ENCODE results near the gene SAMSN1.

SAMSN1 gene

DNA sequence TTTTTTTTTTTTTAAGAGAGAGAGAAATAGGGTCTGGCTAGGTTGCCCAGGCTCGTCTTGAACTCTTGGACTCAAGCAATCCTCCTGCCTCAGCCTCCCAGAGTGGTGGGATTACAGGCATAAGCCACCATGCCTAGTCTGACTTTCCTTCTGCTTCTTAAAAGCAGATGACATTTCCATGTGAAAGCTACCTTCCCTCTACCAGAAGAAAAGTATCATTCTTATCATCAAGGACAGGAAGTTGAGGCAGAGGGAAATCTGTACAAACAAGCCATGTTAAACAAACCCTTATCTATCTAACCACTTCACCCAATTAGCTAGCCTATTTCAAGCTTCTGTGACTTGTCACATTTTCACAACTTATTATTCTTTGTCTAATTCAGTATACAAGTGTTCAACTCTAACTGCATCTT is 54.8 kb downstream of the SAMSN1 start:
- DNase-seq (ENCODE audit: insufficient read length, low spot score) (no peak), FAIRE-seq (no peak)

DNA sequence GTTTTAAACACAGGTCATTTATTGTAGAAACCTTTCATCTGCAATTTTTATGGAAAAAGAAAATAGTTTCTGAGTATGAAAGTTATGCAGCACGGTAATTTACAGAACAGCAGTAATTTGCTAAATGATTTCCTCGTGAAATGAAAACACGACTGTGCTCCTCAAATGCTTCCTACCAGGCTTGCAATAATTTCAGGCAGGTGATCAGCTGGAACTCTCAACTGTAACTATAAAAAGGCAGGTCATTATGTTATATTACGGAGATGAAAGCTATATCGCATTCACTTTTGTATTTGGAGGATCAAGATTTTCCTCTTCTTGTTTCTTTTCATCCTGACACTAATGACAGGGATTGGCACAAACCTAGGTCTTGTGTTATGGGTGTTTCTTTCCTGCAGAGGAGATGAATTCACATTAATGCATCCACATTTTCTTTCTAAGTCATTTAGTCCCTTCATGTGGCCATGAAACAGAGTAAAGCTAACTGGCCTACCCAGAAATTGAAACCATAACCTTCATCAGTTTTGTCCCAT is 57.4 kb downstream of the SAMSN1 start:
- no peak for FAIRE-seq
- no peak for DNase-seq (ENCODE audit: insufficient read length, low spot score)

DNA sequence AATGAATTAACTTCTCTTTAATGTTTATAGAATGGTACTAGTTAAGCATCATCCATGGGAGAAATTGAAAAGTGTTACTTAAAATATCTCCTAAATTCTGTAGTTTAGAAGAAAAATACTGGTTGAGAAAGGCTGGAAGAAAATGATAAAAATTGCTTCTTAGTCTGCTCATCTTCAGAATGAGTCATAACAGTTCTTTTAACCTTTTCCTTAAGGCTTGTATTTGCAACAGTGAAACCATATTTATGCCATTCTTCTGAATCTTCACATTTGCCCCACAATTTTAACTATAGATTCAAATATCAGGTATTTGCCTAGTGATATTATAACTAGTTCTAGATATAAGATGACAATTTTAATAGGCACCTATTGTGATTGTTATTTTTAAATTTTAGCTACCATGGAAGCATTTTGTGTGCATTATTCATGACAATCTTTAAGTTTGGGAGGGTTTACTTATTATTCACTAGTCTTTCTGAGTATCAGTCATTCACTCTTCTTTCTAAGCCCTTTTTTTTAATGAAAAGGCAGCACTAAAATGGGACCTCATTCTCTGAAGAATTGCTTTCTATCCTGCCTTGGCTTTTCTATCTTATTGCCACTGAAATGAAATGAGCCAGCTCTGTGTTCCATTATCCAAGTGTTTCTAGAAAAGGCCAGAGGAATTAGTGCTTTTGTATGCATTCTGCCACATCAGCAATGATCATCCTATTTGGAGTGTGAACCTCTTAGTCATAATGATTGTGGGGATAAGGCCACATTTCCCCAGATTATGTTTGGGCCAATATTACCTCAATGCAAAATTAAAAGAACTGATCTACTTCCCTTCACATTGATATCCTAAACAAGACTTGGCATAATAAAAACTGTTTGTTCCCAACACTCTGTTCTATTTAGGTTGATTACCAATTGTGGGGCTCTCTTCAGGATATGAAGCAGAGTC is 58.4 kb downstream of the SAMSN1 start:
- FAIRE-seq (no peak), DNase-seq (ENCODE audit: insufficient read length, low spot score) (no peak)

DNA sequence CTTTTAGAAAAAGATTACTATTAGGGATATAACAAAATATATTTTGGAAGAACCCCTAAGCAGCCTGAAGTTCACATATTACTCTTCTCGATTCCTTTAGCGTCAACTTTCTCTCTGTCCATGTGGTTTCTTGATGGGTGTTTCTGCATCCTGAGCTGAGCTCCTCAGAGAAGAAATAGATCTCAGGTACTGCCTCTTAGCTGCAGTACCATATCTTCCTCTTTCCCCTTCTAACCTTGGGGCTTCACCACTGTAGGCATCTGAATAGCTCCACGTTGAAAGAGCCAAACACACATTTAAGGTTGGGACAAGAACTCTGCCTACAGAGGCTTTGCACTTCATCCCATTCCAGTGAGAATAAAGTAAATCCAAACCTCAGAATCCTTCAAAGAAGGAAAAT is 59.2 kb downstream of the SAMSN1 start:
- FAIRE-seq (no peak), DNase-seq (ENCODE audit: insufficient read length, low spot score) (no peak)

DNA sequence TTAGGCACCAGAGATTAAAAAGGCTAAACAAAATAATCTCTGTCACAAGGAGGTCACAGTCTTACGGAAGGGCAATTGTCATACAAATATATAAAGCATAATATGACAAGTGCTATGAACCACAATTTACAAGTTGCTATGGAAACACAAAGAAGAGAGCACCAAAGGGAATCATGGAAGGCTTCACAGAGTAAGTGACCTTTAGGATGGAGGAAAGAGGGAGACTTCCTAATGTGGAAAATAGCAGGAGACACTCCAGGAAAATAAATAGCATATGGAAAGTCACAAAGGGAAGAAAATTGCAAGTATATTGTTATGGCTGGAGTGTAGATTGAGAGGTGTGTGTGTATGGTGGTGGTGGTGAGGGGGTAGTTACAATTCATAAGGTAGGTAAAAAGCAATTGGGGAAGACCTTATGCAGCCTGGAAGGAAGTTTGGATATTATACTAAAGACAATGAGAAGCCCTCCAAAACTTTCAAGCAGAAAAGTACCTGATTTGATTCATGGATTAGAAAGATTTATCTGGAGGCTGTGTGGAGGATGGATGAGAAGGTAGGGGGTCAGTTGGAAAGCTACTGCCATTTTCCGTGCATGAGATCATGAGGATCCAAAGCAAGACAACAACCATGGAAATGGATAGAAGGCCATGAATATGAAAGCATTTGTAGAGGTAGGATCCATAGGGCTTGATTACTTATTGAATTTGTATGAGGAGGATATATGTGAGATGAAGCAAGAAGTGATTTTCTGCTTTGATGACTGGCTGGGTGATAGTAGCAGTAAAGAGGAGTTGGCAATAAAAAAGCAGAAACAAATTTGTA is 61.7 kb downstream of the SAMSN1 start:
- FAIRE-seq (no peak), DNase-seq (ENCODE audit: insufficient read length, low spot score) (no peak)

DNA sequence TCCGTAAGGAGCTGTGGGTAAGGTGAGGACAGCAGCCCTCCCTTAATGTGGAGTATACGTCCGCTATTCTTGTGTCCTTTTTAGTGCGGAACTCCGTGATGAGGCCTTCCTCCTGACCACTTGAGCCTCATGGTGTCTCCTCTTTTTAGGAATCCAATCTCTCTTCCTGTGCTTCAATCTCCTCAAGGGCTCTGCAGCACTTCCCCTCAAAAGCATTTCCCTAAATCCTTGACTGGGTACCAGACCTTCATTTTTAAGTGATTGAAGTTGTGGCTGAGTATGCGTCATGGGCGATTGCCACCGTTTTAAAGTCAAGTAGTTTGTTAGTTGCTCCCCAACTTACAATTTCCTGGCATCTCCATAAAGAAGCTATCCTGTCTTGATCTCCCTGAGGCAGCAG is 62.8 kb downstream of the SAMSN1 start:
- FAIRE-seq (no peak), DNase-seq (ENCODE audit: insufficient read length, low spot score) (no peak)

DNA sequence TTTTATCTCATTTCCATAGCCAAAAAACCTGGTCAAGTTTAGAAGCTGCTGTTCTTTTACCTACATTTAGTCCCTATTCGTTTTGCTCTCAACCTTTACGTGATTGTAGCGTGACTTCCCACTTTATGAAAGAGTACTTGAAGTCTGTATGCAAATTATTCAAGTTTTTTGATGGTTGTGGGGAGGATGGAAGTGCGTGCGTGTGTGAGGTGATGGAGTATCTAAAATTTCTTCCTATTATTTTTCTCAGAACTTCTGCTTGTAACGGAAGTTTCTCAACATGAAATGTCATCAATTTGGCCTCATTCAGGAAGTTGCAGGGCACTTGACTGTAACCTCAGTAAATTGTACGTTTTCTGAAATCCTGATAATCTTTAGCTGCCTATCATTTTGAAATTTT is 64.0 kb downstream of the SAMSN1 start:
- FAIRE-seq (no peak), DNase-seq (ENCODE audit: insufficient read length, low spot score) (no peak)

DNA sequence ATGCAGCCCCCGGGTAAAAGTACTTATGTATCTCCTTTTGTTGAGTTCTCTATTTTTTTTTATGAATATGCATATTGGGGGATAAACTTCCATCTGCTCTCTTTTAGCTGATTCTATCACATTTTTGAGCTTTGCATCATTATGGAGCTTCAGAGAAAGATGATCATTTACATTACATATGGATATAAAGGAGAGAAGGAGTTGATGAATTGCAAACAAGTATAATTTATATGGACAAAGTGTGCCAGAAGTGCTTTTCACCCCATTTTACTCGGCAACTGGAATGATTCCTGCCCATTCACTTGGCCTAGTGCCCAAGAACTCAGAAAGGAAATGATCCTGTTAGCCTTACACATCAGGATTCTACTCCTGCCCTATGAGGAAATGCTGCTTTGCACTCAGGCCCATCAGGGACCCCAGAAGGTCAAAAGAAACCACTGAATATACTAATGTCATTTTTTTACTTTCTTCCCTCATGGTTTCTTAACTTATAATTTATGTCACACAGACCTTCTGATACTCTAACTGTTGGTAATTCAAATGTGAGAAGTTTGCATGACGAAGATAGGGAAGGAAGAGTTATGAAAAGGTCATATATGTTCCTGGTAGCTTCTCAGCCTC is 65.6 kb downstream of the SAMSN1 start:
- no peak for FAIRE-seq
- no peak for DNase-seq (ENCODE audit: insufficient read length, low spot score)

DNA sequence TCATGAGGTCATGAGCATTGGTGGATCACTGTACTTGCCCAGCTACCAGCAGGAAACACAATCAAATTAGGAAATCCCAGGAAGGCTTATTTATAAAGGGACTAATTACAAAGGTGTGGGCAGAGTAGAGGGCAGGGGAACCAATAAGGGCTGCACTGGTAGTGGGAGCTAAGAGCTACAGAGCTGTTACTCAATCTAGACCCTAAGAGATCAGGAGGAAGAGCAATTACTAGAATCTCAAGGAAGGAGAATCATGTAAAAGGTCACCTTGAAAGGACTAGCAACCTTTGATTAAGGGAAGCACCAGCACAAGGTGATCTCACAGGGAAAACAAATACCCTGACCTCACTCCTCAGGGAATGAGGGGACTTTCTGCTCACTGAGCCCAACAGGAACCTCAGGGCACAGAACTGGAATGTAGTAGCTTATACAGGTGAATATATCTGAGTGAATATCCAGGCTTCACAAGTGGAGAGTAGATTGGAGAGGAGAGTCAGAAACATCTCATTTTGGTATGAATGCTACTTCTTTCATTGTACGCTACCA is 66.8 kb downstream of the SAMSN1 start:
- FAIRE-seq: no peak

DNA sequence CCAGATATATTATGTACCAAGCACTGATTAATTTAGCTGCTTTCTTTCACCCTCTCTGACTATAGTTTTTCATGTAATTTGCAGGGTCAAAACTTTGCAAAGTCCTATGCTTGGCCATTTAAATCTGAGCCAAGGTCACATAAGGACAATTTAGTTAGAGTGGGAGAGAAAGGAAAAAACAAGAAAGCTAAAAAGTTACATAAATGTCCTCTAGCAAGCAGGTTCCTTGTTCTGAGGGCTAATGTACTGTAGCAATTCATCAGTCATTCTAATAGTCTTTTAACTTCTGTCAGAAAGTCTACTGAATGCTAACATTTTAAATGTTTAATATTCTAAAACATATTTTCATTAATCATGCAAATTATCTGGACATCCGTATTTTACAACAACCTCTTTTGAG is 68.3 kb downstream of the SAMSN1 start:
- no peak for FAIRE-seq
- DNase-seq (ENCODE audit: insufficient read length, low spot score): no peak

More for the DNA sequence above, 66.8 kb downstream of the SAMSN1 start:
- no peak for DNase-seq (ENCODE audit: insufficient read length, low spot score)

DNA sequence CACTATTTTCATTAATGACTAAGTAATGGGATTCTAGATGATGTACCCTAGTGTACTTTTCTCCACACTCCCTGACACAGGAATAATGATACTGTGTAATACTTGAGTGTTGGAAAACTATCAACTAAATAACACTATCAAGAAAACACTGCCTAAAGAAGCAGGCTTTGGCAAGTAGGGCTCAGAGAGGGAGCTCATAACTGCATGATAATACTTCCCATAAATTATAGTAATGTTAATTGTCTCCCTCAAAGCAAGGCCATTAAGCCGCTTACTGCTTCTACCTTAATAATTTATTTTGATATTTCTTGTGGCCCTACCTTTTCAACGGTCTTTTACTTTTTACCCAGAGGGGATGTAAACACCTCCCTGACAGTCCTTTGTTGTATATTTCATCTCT is 69.0 kb downstream of the SAMSN1 start:
- DNase-seq (ENCODE audit: insufficient read length, low spot score) (no peak), FAIRE-seq (no peak)

DNA sequence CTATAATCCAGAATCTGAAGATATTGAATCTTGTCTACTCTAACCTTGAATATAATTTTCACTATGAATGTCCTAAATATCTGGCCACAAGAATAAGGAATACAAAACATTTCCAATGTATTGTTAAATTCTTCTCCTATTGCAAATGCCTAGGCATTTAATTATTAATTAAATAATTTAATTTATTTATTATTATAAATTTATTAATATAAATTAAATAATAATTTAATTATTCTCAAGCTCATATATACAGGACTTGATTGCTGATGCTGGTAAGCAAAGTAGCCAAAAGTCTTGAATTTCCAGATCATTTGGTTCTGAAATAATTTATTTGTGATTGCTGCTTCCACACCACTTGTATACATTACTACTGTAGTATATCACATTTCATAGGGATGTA is 71.1 kb downstream of the SAMSN1 start:
- DNase-seq (ENCODE audit: insufficient read length, low spot score) (no peak), FAIRE-seq (no peak)

DNA sequence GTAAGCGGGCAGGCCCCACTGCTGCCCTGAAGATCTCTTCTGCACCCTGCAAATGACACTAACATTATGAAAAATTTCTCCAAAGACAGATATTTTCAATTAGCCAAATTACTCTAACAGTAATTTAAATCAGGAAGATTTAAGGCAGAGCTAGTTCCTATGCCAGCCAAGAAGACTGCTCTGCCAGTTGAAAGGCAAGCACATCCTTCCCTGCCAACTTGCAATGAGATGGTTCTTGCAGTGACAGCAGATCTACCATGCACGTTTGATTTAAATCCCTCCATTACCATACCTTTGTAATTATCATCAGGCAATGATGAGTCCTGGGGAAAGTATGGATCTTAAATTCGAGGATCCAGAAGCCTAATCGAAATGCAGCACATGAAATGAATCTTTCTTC is 76.5 kb downstream of the SAMSN1 start:
- DNase-seq (ENCODE audit: insufficient read length, low spot score) (no peak), FAIRE-seq (no peak)

DNA sequence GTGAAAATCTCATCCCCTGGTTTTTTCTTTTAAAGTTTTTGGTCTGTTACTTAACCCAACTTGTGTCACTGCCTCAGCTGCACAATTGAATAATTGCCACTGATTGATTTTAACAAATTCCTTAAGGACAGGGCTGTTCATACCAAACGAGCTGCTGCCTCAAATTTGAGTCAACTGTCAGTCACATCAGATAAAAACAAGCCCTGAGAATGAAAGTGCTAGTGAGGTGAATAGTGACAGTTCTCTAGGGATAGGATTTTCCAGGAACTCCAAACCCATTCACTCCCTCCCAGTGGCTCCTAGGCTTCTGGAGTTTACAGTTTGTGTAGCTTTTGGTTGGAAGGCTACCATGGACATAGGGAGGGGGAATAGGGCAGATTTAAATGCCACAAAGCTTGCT is 79.4 kb downstream of the SAMSN1 start:
- no peak for FAIRE-seq
- no peak for DNase-seq (ENCODE audit: insufficient read length, low spot score)

DNA sequence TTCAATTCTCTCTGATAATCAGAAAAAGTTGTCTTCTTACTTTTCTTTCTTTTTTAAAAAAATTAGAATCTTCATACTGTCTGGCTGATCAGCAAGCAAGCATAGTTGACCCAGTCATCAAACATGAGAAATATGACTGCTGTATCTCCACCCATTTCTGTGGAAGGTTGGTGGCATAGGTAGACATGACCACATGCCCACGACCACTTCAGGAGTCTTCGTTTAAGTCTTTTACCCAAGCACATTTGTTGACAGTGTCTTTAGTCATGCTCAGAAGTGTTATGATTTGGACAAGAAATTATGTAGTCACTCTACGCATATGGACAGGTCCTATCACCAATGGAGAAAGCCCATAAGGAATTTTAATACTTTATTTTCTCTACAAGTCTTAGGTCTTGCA is 88.4 kb downstream of the SAMSN1 start:
- FAIRE-seq (no peak), DNase-seq (ENCODE audit: insufficient read length, low spot score) (no peak)

DNA sequence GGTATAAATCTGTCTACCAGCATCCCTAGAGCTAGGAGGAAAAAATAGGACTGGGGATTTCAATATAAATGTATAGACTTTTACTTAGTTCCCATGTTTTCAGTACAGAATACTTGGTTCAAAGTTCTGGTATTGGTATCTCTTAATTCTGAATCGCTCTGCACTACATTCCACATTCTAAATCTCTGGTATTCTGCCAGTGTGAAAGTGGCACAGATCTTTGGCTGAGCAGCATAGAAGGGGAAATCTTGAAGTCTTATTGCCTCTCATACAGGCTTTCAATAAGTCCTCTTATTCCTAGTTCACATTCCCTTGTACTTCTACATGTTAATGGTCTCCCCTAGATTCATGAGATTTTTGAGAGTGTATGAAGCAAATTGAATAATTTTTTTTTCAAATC is 89.2 kb downstream of the SAMSN1 start:
- no peak for DNase-seq (ENCODE audit: insufficient read length, low spot score)
- no peak for FAIRE-seq

DNA sequence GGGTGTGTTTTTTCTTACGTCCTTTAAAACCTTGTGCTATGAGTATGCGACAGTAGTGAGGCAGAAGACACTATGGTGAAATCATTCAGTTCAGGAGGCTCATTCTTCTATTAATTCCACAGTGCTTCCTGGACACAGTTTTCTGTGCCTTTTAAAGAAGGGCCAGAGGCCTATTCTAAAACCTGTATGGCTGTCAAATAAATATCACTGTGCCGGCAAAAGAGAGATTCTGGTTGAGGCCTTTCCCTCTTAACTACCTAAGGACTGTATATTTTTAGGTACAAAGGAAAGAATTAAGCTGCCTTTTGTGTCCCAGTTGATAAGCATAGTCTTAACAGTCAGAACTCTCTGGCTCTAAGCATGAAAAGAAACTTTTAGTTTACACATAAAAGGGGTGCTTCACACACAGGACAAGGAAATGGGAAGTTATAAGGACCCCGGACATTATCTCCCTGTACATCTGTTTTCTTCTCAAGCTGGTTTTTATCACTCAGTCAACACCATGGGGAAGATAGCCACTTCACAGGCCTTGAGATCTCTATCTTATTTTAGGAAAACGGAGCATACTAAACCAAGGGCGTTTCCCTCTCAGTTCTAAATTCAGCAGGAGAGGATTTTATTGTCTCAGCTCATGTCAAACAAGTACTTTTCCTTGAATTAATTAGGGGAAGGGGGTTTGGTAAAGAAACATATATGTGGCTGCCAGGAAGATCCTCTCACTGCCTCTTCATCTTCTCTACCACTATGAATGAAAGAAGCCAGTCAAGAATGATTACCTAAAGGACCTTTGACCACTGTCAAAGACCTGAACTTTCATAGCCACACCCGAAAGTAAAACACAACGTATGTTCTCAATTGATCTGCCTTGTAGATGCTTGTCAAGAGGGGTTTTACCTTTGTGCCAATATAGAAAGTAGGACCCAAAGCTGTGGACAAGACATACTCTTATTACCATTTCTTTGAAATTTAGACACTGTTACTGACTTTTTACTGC is 91.8 kb downstream of the SAMSN1 start:
- no peak for DNase-seq (ENCODE audit: insufficient read length, low spot score)
- FAIRE-seq: no peak

DNA sequence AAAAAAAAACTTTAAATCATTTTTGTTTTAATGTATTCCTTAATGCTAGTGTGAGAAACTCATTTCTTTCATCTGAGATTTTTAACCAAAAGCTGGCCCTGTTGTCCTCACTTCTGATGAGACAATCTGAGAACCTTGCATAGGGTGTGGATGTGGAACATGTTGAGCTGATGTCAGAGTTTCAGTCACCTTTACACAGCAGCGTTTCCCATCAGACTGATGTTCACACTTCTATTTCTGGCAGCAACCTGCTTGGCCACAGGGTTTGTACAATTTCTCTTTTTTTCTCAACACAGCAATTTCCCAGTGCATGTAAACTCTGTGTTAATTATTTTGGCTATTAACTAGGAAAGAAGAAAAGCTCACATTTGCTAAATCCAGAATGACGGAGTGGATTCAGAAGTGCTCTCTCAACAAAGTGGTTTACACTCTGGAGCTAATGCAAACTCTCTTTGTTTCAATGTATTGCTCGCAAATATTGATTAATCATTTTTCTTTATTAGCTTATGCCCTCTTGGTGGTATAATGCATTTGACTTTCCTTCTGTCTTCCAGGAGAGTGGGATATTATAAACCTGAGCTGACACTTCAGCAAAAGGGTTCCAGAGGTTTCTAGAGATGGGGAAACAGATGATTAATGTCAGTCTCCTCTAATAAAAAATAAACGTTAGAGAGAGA is 92.6 kb downstream of the SAMSN1 start:
- DNase-seq (ENCODE audit: insufficient read length, low spot score) (no peak), FAIRE-seq (no peak)

DNA sequence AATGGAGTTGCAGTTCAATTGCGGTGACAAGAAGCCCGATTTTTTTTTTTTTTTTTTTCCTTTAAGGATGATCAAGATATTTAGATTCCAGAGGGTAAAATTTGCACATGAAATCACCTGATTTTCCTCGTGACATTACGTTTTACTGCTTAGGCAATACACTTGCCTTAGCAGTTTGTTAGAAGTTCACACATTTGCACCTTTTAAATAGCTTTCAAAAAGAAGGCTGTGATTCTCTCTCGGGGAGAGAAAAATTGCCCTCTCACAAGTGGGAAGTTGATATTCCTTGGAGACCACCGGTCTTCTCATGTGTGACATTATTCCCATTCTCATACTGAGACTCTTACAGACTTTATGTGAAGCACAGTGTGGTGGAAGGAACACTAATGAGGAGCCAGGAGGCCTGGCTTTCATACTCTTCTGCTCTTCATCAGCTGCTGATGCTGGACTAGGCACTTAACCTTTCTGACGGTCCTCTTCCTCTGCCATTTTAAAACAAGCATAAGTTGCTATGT is 93.3 kb downstream of the SAMSN1 start:
- DNase-seq (ENCODE audit: insufficient read length, low spot score): no peak
- FAIRE-seq: no peak
